OCI-LY7 (cell line): Measurements from ENCODE around the gene KCNC1. TPM values are rescaled to one million over a fixed set of nuclear protein-coding genes. Genes with fewer than 3 reads are reported as not detected.

ENCODE experiments used
- BruUV-seq: library from RNA; stranded (reverse); fragments of 400-500 nt; replicated peaks from 2 replicates; lab custom pipeline; 2021; lab: Mats Ljungman, UMichigan
- CTCF ChIA-PET: fragments of 300-600 bp; sonication (Branson Sonifier 250); formaldehyde crosslinking; loops from one replicate; lab custom pipeline; 2022; ENCODE audit warnings: antibody characterized with exemption; ENCODE audit not compliant: unreplicated experiment; lab: Charles Lee
- POLR2A ChIA-PET: fragments of 300-600 bp; sonication (Branson Sonifier 250); formaldehyde crosslinking; loops from one replicate; lab custom pipeline; 2022; ENCODE audit warnings: antibody characterized with exemption; lab: Charles Lee
- DNase-seq: peaks from one replicate; pipeline ENCODE4 v3.0.0-alpha.2; 2015; ENCODE audit warnings: low spot score
- H2AFZ ChIP-seq: fragments of 200-600 bp; sonication (generic), shearing (Covaris generic); 2 replicates; pipeline ENCODE4 v1.6.1; 2014; ENCODE audit warnings: mild to moderate bottlenecking, antibody characterized with exemption, low read length, moderate library complexity
- H3K27ac ChIP-seq: fragments of 200-600 bp; sonication (generic); 2 replicates; pipeline ENCODE4 v1.5.1; 2014; ENCODE audit warnings: mixed run types, low read depth, mild to moderate bottlenecking, moderate library complexity, low read length, inconsistent platforms; ENCODE audit not compliant: poor library complexity, severe bottlenecking
- H3K36me3 ChIP-seq: fragments of 200-600 bp; sonication (generic); 2 replicates; pipeline ENCODE4 v1.6.1; 2014; ENCODE audit warnings: mild to moderate bottlenecking, antibody characterized with exemption, low read length, moderate library complexity, mixed read lengths; ENCODE audit not compliant: insufficient read depth
- H3K4me1 ChIP-seq: fragments of 200-600 bp; sonication (generic); 2 replicates; pipeline ENCODE4 v1.5.1; 2014; ENCODE audit warnings: mild to moderate bottlenecking, low read length; ENCODE audit not compliant: insufficient read depth, poor library complexity, severe bottlenecking
- H3K4me2 ChIP-seq: fragments of 200-600 bp; sonication (generic); 2 replicates; pipeline ENCODE4 v1.6.1; 2014; ENCODE audit warnings: mild to moderate bottlenecking, low read length
- H3K4me3 ChIP-seq: fragments of 200-600 bp; sonication (generic); 2 replicates; pipeline ENCODE4 v1.5.1; 2014; ENCODE audit warnings: mild to moderate bottlenecking, low read depth, low read length; ENCODE audit not compliant: poor library complexity, severe bottlenecking
- H3K79me2 ChIP-seq: fragments of 200-600 bp; sonication (generic); 2 replicates; pipeline ENCODE4 v1.6.1; 2016; ENCODE audit warnings: low read depth, mild to moderate bottlenecking, low read length, moderate library complexity, mixed read lengths; ENCODE audit not compliant: insufficient read depth
- H3K9me2 ChIP-seq: fragments of 200-600 bp; sonication (generic); 2 replicates; pipeline ENCODE4 v1.6.1; 2016; ENCODE audit warnings: mild to moderate bottlenecking, low read length, mixed read lengths; ENCODE audit not compliant: insufficient read depth
- H3K9me3 ChIP-seq: fragments of 200-600 bp; sonication (generic); 2 replicates; pipeline ENCODE4 v1.6.1; 2014; ENCODE audit warnings: mild to moderate bottlenecking, mixed run types, low read length, mixed read lengths
- H4K20me1 ChIP-seq: fragments of 200-600 bp; sonication (generic); 2 replicates; pipeline ENCODE4 v1.6.1; 2014; ENCODE audit warnings: mild to moderate bottlenecking, antibody characterized with exemption, low read length, moderate library complexity, mixed read lengths; ENCODE audit not compliant: insufficient read depth
- EZH2phosphoT487 ChIP-seq: fragments of 200-600 bp; sonication (generic); IDR thresholded peaks from 2 replicates; pipeline ENCODE4 v1.6.1; 2018; ENCODE audit warnings: low read depth, borderline replicate concordance, mild to moderate bottlenecking, mixed run types, antibody characterized with exemption, low read length, moderate library complexity, mixed read lengths
- intact Hi-C: fragments of 100-400 bp; cut with micrococcal nuclease; formaldehyde crosslinking; loops from one replicate; pipeline ENCODE4 v1.10.0; 2022; ENCODE audit not compliant: unreplicated experiment
- total RNA-seq, 2 experiments: library from RNA; depleted of rRNA in 1 of 2; stranded (reverse); fragments of >200 nt in 1 of 2; shearing (Covaris generic) in 1 of 2; gene quantifications; 2 replicates each; pipeline ENCODE4 v1.2.3, GENCODE V29; 2014 to 2022
- TF ChIP-seq, protein P1 (sequence below): fragments of 200-600 bp; sonication (generic); conservative IDR thresholded peaks from 2 replicates; pipeline ENCODE4 v1.5.1; 2014; ENCODE audit warnings: mild to moderate bottlenecking, antibody characterized with exemption, low read length, moderate library complexity, mixed read lengths

The KCNC1 gene
- total RNA-seq, 2 experiments from 2014 or later, result not detected

DNA sequence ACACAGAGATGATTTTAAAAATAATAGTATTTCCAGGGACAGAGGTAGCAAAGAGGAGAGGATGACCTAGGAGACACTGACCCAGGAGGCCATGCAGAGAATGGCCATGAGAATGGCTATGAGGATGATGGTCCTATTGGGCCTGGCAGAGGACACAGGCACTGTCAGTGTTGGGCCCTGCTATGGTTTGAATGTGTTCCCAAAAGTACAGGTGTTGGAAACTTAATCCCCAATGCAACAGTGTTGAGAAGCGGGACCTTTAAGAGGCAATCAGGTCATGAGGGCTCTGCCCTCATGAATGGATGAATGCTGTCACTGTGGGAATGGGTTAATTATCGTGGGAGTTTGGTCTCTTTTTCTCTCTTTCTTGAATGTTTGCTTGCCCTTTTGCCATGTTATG lies 61.6 kb downstream of the KCNC1 start:
- H4K20me1 ChIP-seq, result no peaks in the 10 kb centered on the region
- no peaks in the 10 kb centered on the region for H3K36me3 ChIP-seq
- TF ChIP-seq, protein P1, sequence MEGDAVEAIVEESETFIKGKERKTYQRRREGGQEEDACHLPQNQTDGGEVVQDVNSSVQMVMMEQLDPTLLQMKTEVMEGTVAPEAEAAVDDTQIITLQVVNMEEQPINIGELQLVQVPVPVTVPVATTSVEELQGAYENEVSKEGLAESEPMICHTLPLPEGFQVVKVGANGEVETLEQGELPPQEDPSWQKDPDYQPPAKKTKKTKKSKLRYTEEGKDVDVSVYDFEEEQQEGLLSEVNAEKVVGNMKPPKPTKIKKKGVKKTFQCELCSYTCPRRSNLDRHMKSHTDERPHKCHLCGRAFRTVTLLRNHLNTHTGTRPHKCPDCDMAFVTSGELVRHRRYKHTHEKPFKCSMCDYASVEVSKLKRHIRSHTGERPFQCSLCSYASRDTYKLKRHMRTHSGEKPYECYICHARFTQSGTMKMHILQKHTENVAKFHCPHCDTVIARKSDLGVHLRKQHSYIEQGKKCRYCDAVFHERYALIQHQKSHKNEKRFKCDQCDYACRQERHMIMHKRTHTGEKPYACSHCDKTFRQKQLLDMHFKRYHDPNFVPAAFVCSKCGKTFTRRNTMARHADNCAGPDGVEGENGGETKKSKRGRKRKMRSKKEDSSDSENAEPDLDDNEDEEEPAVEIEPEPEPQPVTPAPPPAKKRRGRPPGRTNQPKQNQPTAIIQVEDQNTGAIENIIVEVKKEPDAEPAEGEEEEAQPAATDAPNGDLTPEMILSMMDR, result no peak
- no peak for TF ChIP-seq EZH2phosphoT487
- H2AFZ ChIP-seq, result no peak overlapping the region
- no peaks in the 10 kb centered on the region for H3K9me2 ChIP-seq
- no peak overlapping the region for H3K4me3 ChIP-seq
- ChIA-PET CTCF (no interaction called here), POLR2A (no interaction called here)
- no peak overlapping the region for H3K4me2 ChIP-seq
- intact Hi-C loops, result no loop called here
- BruUV-seq, result no TSS peak
- DNase-seq, result no peak
- no peak overlapping the region for H3K27ac ChIP-seq
- H3K4me1 ChIP-seq, result no peaks in the 10 kb centered on the region
- H3K79me2 ChIP-seq, result no peaks in the 10 kb centered on the region
- no peaks in the 10 kb centered on the region for H3K9me3 ChIP-seq

DNA sequence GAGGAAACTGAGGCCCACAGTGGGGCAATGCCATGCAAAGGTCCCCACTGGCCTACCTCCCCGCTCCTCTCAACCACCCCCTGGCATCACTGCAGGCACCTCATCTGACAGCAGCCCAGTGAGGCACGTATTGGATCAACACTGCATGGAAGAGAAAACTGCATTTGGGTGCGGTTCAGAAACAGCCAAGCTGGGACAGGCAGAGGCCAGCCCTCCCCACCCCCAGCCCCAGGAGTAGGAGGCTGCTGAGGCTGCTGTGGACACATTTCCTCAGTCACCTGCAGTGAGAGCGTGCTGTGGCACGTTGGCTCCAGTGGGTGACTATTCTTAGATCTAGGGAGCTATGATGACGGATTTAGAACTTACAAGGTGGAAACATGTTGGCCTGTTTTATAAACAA lies 63.7 kb downstream of the KCNC1 start:
- H3K9me2 ChIP-seq, result no peaks in the 10 kb centered on the region
- ChIA-PET CTCF (no interaction called here), POLR2A (no interaction called here)
- no peaks in the 10 kb centered on the region for H3K4me1 ChIP-seq
- TF ChIP-seq, protein P1, result no peak
- TF ChIP-seq EZH2phosphoT487, result no peak
- intact Hi-C loops, result no loop called here
- H2AFZ ChIP-seq, result no peak overlapping the region
- no peak overlapping the region for H3K4me2 ChIP-seq
- H4K20me1 ChIP-seq, result no peaks in the 10 kb centered on the region
- H3K4me3 ChIP-seq, result no peak overlapping the region
- no peaks in the 10 kb centered on the region for H3K36me3 ChIP-seq
- no peak for DNase-seq
- no TSS peak for BruUV-seq
- no peaks in the 10 kb centered on the region for H3K79me2 ChIP-seq
- no peaks in the 10 kb centered on the region for H3K9me3 ChIP-seq
- no peak overlapping the region for H3K27ac ChIP-seq

DNA sequence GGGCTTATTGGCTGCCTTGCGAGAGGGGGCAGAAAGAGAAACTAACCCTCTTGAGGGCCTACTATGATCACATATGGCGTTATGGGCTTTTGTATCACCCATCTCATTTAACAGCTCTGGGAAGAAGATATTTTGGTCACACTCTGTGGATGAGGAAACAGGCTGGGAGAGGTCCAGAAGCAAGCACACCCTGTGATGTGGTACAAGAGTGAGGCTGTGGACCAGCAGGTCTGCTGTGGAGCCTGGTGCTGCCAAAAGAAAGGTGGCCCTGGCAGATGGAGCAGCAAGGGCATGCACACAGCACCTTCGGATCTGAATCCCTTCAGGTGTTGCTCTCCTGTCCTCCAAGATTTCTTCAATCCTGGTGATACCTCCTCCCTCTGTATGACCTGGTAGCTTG lies 64.1 kb downstream of the KCNC1 start:
- Histone ChIP-seq H3K79me2 (no peaks in the 10 kb centered on the region), H2AFZ (no peak overlapping the region), H3K36me3 (no peaks in the 10 kb centered on the region), H4K20me1 (no peaks in the 10 kb centered on the region), H3K27ac (no peak overlapping the region), H3K4me2 (no peak overlapping the region), H3K9me3 (no peaks in the 10 kb centered on the region), H3K4me1 (no peaks in the 10 kb centered on the region), H3K4me3 (no peak overlapping the region), H3K9me2 (no peaks in the 10 kb centered on the region)
- TF ChIP-seq, protein P1, result no peak
- TF ChIP-seq EZH2phosphoT487, result no peak
- CTCF ChIA-PET, result no interaction called here
- BruUV-seq, result no TSS peak
- DNase-seq, result no peak
- POLR2A ChIA-PET, result no interaction called here
- intact Hi-C loops, result no loop called here
